Measurements from ENCODE around the gene SLC25A53.

SLC25A53 gene

GRCh38 chrX:104126856-104127255, 30.0 kb downstream of the SLC25A53 start:
- Histone ChIP-seq H3K27me3 (ENCODE audit: insufficient read depth, poor library complexity, severe bottlenecking) (no peaks in the 10 kb centered on the region), H3K4me1 (ENCODE audit: insufficient read depth, poor library complexity, severe bottlenecking) (no peaks in the 10 kb centered on the region), H3K27ac (ENCODE audit: poor library complexity, severe bottlenecking) (no peak overlapping the region), H3K9me3 (ENCODE audit: severe bottlenecking) (no peaks in the 10 kb centered on the region), H3K4me3 (ENCODE audit: severe bottlenecking) (no peak overlapping the region), H3K36me3 (ENCODE audit: low read depth) (no peaks in the 10 kb centered on the region)
- no peak for TF ChIP-seq CTCF (IDR thresholded peaks at IDR 0.05; ENCODE audit: poor library complexity, severe bottlenecking)
- no peak for DNase-seq (ENCODE audit: low spot score)
- no peak for ATAC-seq (ENCODE audit: low read depth)

- DNase-seq (ENCODE audit: low spot score) (no peak), ATAC-seq (ENCODE audit: low read depth) (no peak)
- H3K4me3 ChIP-seq (ENCODE audit: severe bottlenecking): no peak overlapping the region
These were observed 34.0 kb downstream of the SLC25A53 start for GRCh38 chrX:104122829-104123228.

GRCh38 chrX:104118765-104119164, 38.0 kb downstream of the SLC25A53 start:
- ATAC-seq (ENCODE audit: low read depth): no peak

More at GRCh38 chrX:104122829-104123228, 34.0 kb downstream of the SLC25A53 start:
- TF ChIP-seq CTCF (IDR thresholded peaks at IDR 0.05; ENCODE audit: poor library complexity, severe bottlenecking): no peak
- Histone ChIP-seq H3K4me1 (ENCODE audit: insufficient read depth, poor library complexity, severe bottlenecking) (no peaks in the 10 kb centered on the region), H3K27me3 (ENCODE audit: insufficient read depth, poor library complexity, severe bottlenecking) (no peaks in the 10 kb centered on the region), H3K27ac (ENCODE audit: poor library complexity, severe bottlenecking) (no peak overlapping the region), H3K9me3 (ENCODE audit: severe bottlenecking) (no peaks in the 10 kb centered on the region), H3K36me3 (ENCODE audit: low read depth) (no peaks in the 10 kb centered on the region)

GRCh38 chrX:104117759-104118158, 39.0 kb downstream of the SLC25A53 start:
- no peaks in the 10 kb centered on the region for H3K9me3 ChIP-seq (ENCODE audit: severe bottlenecking)
- TF ChIP-seq CTCF (IDR thresholded peaks at IDR 0.05; ENCODE audit: poor library complexity, severe bottlenecking): no peak
- H3K4me3 ChIP-seq (ENCODE audit: severe bottlenecking): no peak overlapping the region
- H3K36me3 ChIP-seq (ENCODE audit: low read depth): no peaks in the 10 kb centered on the region
- no peak overlapping the region for H3K27ac ChIP-seq (ENCODE audit: poor library complexity, severe bottlenecking)
- no peaks in the 10 kb centered on the region for H3K4me1 ChIP-seq (ENCODE audit: insufficient read depth, poor library complexity, severe bottlenecking)
- DNase-seq (ENCODE audit: low spot score) (no peak), ATAC-seq (ENCODE audit: low read depth) (no peak)
- H3K27me3 ChIP-seq (ENCODE audit: insufficient read depth, poor library complexity, severe bottlenecking): no peaks in the 10 kb centered on the region

More at GRCh38 chrX:104118765-104119164, 38.0 kb downstream of the SLC25A53 start:
- Histone ChIP-seq H3K27ac (ENCODE audit: poor library complexity, severe bottlenecking) (no peak overlapping the region), H3K4me3 (ENCODE audit: severe bottlenecking) (no peak overlapping the region), H3K4me1 (ENCODE audit: insufficient read depth, poor library complexity, severe bottlenecking) (no peaks in the 10 kb centered on the region), H3K36me3 (ENCODE audit: low read depth) (no peaks in the 10 kb centered on the region), H3K27me3 (ENCODE audit: insufficient read depth, poor library complexity, severe bottlenecking) (no peaks in the 10 kb centered on the region), H3K9me3 (ENCODE audit: severe bottlenecking) (no peaks in the 10 kb centered on the region)
- no peak for DNase-seq (ENCODE audit: low spot score)
- no peak for TF ChIP-seq CTCF (IDR thresholded peaks at IDR 0.05; ENCODE audit: poor library complexity, severe bottlenecking)

- peak overlapping the region; percentile 14 for H3K4me3 ChIP-seq (ENCODE audit: severe bottlenecking)
- H3K27me3 ChIP-seq (ENCODE audit: insufficient read depth, poor library complexity, severe bottlenecking): no peaks in the 10 kb centered on the region
- peak; percentile 45 for TF ChIP-seq CTCF (IDR thresholded peaks at IDR 0.05; ENCODE audit: poor library complexity, severe bottlenecking)
- H3K4me1 ChIP-seq (ENCODE audit: insufficient read depth, poor library complexity, severe bottlenecking): no peaks in the 10 kb centered on the region
- no peaks in the 10 kb centered on the region for H3K9me3 ChIP-seq (ENCODE audit: severe bottlenecking)
- no peak for DNase-seq (ENCODE audit: low spot score)
- H3K27ac ChIP-seq (ENCODE audit: poor library complexity, severe bottlenecking): no peak overlapping the region
- H3K36me3 ChIP-seq (ENCODE audit: low read depth): no peaks in the 10 kb centered on the region
- peak; percentile 81 for ATAC-seq (ENCODE audit: low read depth)
These were observed 43.4 kb downstream of the SLC25A53 start for GRCh38 chrX:104113222-104113965.
